ENCODE measurements around the gene TUBB.

GRCh38 chr6:30774701-30775100, 54.5 kb downstream of the TUBB start:
- no peak for TF ChIP-seq POLR2A (IDR thresholded peaks at IDR 0.05; ENCODE audit: low read depth, low read length)
- no peak for TF ChIP-seq MXI1 (IDR thresholded peaks at IDR 0.05; ENCODE audit: borderline replicate concordance, low read depth, low read length)
- no peak for TF ChIP-seq CTCF (conservative IDR thresholded peaks at IDR 0.05; ENCODE audit: low read depth, low read length)
- no peak for TF ChIP-seq CEBPB (IDR thresholded peaks at IDR 0.05; ENCODE audit: low read depth, low read length)
- no peak for TF ChIP-seq MAFK (IDR thresholded peaks at IDR 0.05; ENCODE audit: low read depth, low read length)
- no peak for TF ChIP-seq MAZ (IDR thresholded peaks at IDR 0.05; ENCODE audit: borderline replicate concordance, low read depth, low read length)
- no peak for TF ChIP-seq BHLHE40 (IDR thresholded peaks at IDR 0.05; ENCODE audit: low read depth, low read length)
- TF ChIP-seq RCOR1 (IDR thresholded peaks at IDR 0.05; ENCODE audit: insufficient replicate concordance, low read length) = no peak
- TF ChIP-seq RAD21 (IDR thresholded peaks at IDR 0.05; ENCODE audit: low read length) = no peak
- no peak for TF ChIP-seq RFX5 (IDR thresholded peaks at IDR 0.05; ENCODE audit: low read depth, low read length)
- no peak for TF ChIP-seq FOS (IDR thresholded peaks at IDR 0.05; ENCODE audit: low read depth, low read length)
- no peak for TF ChIP-seq SMC3 (IDR thresholded peaks at IDR 0.05; ENCODE audit: low read depth, low read length)
- TF ChIP-seq ELK1 (IDR thresholded peaks at IDR 0.05; ENCODE audit: borderline replicate concordance, low read depth, low read length) = no peak
- TF ChIP-seq USF2 (IDR thresholded peaks at IDR 0.05; ENCODE audit: low read depth, low read length) = no peak
